GM21576 (cell line): Measurements from ENCODE around the gene TACR1.
"Not testable (repeated sequence)": the region's sequence is repeated elsewhere in the genome, so short reads cannot be mapped to it uniquely, and the experiment has no call there.

Experiments
- ATAC-seq: cut with Tn5 transposase; IDR thresholded peaks from one replicate; pipeline ENCODE4 v1.9.1; 2021; ENCODE audit warnings: mild to moderate bottlenecking, moderate library complexity; ENCODE audit not compliant: unreplicated experiment

The TACR1 gene

GRCh38 chr2:75147884-75148283 lies 51.4 kb downstream of the TACR1 start:
- not testable (repeated sequence) for ATAC-seq

- ATAC-seq, result no peak
Observed at GRCh38 chr2:75146606-75147332, 52.6 kb downstream of the TACR1 start.

- ATAC-seq, result not testable (repeated sequence)
Observed at GRCh38 chr2:75146221-75146605, 53.1 kb downstream of the TACR1 start.

DNA sequence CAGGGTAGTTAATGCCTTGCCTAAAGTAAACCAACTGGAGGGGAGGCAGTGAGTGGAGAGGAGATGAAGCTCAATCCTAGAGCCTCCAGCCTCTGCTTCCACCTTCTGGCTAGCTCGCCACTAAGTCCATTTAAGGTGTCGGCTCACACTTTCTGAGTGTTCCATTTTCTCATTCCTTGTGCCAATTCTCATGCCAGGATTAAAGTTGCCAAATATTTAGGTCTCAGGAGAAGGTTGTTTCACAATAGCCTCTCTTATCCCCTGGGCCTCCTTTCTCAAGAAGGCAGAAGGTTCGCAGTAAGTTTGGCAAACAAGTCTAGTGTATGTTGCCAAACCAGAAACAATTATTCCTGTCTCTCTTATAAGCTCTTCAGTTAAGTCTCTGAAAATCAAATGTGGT lies 57.2 kb downstream of the TACR1 start:
- no peak for ATAC-seq

DNA sequence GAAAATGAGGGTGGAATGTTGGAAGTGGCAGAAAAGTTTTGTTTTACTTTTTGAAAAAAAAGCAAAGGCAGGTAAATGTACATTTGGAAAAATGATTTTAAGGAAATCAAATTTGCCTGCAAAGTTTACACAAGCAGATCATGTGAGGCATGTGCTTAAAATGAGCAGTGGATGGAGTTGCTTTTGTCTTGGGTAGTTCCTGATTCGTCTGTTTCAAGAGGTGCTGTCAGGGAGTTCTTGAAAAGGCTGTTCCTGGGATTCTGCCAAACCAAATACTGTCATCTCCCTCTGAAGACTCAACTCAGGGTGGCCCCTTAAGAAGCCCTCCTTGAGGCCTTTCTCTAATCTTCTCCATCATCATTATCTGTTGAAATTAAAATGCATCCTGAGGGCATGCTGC lies 59.0 kb downstream of the TACR1 start:
- ATAC-seq, result no peak

GRCh38 chr2:75139171-75139570 lies 60.1 kb downstream of the TACR1 start:
- no peak for ATAC-seq

DNA sequence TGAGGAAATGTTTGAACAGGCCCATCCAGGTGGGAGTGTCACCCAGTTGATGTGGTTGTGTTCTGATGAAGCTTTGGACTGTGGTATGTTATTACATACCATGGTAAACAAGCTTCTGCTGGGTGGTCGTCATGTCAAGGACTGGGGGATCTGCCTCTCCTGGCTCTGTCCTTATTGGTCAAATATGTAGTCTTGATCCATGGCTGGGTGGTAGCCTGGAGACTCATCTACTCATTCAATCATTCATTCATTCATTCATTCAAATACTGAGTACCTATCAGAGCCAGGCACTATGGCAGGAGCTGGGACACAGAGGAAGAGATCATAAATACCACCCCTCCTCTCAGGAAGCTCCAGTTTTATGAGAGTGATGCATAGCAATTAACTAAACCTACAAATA lies 60.8 kb downstream of the TACR1 start:
- ATAC-seq, result no peak

DNA sequence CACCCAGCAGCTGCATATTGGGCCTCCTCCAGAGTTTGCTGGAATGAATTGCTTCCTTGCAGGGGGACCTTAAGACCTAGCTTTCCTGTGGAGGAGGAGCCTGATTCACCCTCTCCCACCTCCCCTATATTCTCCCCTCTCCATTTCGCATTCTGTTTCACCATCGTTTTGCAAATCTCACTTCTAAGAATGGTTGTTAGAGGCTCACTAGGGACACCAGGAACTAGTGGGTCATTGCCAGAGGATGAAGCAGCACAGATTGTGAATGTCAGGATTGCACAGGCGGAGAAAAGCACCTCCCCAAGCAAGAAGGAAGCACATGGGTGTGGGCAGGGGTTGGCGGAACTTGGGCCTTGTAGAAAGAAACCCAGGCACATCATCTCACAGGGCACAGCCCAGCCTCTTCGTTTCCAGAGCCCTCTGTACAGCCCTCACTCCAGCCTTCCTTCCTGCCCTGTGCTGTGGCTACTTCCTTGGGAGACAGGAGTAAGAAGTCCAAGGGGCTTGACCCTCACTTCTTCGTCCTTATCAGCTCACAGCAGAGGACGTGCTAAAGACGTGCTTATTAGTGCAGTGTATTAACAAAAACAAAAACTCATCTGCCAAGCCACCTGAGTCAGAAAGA lies 63.4 kb downstream of the TACR1 start:
- no peak for ATAC-seq

DNA sequence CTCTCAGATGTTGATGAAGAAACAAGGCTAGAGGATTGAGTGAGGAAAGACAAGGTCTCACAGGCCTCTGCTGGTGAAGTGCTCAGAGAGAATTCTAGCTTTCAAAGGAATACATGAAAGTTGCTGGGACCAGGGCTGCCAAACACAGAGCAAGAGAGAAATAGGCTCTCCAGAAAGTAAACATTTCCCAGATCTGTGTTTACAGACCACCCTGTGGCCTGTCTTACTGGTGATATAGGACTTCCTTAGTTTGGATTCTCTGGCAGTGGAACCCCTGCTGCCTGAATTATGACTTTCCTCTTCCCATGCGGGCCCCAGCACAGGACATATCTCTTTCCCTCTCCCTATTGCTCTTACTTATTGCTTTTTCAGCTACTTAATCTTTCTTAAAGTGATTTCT lies 64.5 kb downstream of the TACR1 start:
- no peak for ATAC-seq

DNA sequence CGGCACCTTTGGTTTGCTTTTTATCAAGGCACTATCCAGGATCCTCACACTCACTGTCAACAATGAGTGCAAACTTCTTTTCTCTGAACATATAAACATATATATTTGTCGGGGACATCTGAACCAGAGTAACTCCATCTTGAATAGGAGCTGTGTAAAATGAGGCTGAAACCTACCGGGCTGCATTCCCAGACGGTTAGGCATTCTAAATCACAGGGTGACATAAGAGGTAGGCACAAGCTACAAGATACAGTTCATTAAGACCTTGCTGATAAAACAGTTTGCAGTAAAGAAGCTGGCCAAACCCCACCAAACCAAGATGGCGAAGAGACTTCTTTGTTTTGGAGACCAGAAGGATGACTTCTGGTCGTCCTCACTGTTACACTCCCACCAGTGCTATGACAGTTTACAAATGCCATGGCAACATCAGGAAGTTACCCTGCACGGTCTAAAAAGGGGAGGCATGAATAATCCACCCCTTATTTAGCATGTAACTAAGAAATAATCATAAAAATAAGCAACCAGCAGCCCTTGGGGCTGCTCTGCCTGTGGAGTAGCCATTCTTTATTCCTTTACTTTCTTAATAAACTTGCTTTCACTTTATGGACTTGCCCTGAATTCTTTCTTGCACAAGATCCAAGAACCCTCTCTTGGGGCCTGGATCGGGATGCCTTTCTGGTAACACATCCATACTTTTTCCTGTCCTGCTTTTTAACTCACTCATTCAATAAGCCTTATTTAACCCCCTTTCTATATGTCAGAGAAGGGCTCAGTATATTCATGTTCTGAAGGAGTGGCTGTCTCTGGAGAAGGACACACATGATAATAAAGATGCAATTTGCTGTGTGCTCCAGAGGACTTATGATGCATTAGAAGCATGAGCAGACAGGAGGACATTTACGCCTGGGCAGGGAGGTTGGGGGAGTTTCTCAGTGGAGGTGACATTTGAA lies 65.4 kb downstream of the TACR1 start:
- no peak for ATAC-seq

- no peak for ATAC-seq
Observed at GRCh38 chr2:75130171-75130570, 69.1 kb downstream of the TACR1 start.

- no peak for ATAC-seq
Observed at GRCh38 chr2:75123876-75124275, 75.4 kb downstream of the TACR1 start.

DNA sequence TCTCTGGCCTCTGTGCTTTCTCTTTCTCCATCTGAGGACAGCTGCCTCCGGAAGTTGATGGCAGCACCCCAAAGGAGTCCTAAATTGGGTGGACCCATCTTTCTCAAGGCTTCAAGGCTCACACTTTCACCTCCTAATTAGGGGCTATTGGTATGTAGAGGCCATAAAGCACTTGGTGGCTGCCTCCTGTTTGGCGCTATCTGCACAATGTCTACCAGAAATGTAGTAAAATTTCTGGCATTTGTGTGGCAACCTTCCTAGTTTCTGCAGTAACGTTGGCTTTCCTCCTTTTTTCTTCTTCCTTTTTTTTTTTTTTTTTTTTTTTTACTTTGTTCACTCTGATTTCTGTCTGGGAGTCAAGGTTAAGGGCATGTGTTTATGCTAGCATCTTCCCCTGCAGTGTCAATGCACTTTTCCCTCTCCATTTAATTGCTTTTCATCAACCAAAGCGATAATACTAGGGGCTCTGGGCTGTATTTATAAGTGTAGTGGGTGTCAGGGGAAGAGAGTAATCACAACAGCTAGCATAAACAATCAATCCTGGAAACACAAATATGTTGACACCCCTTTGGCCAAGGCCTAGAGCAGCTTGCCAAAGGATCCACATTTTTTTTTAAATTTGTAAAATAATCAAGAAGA lies 86.0 kb downstream of the TACR1 start:
- no peak for ATAC-seq

GRCh38 chr2:75108937-75109482 lies 90.3 kb downstream of the TACR1 start:
- no peak for ATAC-seq

DNA sequence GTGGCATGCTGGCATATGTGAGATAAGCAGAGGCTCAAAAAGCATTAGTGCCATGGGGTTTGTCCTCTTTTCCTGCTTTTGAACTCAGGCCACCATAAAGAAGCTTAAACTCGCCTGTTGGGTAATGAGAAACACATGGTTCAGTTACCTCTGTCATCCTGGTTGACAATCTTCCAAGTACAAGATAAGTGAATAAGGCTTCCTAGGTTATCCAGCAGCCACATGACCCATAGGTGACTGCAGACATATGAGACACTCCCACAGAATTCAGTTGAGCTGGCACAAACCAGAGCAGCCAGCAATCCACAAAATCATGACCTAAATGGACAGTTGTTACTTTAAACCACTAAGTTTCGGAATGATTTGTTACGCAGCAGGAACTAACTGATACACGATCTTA lies 97.3 kb downstream of the TACR1 start:
- no peak for ATAC-seq

GRCh38 chr2:75100801-75101151 lies 98.5 kb downstream of the TACR1 start:
- no peak for ATAC-seq

- no peak for ATAC-seq
Observed at GRCh38 chr2:75100011-75100800, 99.1 kb downstream of the TACR1 start.

DNA sequence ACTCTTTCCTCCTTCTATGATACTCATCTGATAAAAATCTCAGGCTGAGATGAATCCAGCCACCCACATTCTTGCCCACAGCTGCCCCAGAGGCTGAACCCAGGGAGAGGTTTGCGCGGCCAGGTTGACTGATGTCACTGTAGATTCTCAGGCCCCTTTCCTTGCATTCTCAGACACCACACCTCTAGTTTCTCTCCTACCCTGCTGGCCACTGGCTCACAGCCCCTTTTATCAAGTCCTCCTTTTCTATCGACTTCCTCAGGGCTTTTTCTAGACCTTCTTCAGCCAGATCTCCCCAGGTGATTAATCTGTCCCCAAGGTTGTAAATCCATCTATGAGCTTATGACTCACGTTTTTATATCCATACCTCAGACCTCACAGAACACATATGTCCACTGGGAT lies 99.8 kb downstream of the TACR1 start:
- ATAC-seq, result no peak

- ATAC-seq, result no peak
Observed at GRCh38 chr2:75098856-75099255, 100.5 kb downstream of the TACR1 start.

GRCh38 chr2:75097831-75098230 lies 101.5 kb downstream of the TACR1 start:
- no peak for ATAC-seq
